ENCODE results near the gene FAM78A.

The FAM78A gene

GRCh38 chr9:131236761-131237160 lies 39.5 kb downstream of the FAM78A start:
- TF ChIP-seq CSRNP3 (CRISPR knock-in tag; IDR thresholded peaks at IDR 0.05) = no peak
- TF ChIP-seq PPARA (CRISPR knock-in tag; IDR thresholded peaks at IDR 0.05; ENCODE audit: borderline replicate concordance) = no peak
- TF ChIP-seq POU6F1 (CRISPR knock-in tag; IDR thresholded peaks at IDR 0.05; ENCODE audit: borderline replicate concordance, low read depth) = no peak
- TF ChIP-seq TOX (CRISPR knock-in tag; IDR thresholded peaks at IDR 0.05; ENCODE audit: borderline replicate concordance) = no peak
- ATAC-seq = no peak

- TF ChIP-seq BACH2 (CRISPR knock-in tag; IDR thresholded peaks at IDR 0.05; ENCODE audit: borderline replicate concordance) (no peak), ZFP3 (CRISPR knock-in tag; IDR thresholded peaks at IDR 0.05) (no peak), TSHZ2 (CRISPR knock-in tag; IDR thresholded peaks at IDR 0.05) (no peak), GLIS3 (CRISPR knock-in tag; IDR thresholded peaks at IDR 0.05) (no peak), ZNF70 (CRISPR knock-in tag; IDR thresholded peaks at IDR 0.05) (no peak), OSR1 (CRISPR knock-in tag; IDR thresholded peaks at IDR 0.05) (no peak), ZNF8 (CRISPR knock-in tag; IDR thresholded peaks at IDR 0.05) (no peak), TCF4 (CRISPR knock-in tag; IDR thresholded peaks at IDR 0.05; ENCODE audit: borderline replicate concordance) (no peak), CSDC2 (CRISPR knock-in tag; IDR thresholded peaks at IDR 0.05) (no peak), SNAI2 (CRISPR knock-in tag; IDR thresholded peaks at IDR 0.05) (no peak), CSRNP3 (CRISPR knock-in tag; IDR thresholded peaks at IDR 0.05) (no peak), CREB5 (CRISPR knock-in tag; IDR thresholded peaks at IDR 0.05; ENCODE audit: low read depth) (no peak), ARNTL (CRISPR knock-in tag; IDR thresholded peaks at IDR 0.05; ENCODE audit: borderline replicate concordance, low read depth) (no peak), ZC3H10 (CRISPR knock-in tag; IDR thresholded peaks at IDR 0.05) (no peak), PATZ1 (CRISPR knock-in tag; IDR thresholded peaks at IDR 0.05; ENCODE audit: borderline replicate concordance) (no peak), ZNF565 (CRISPR knock-in tag; conservative IDR thresholded peaks at IDR 0.05; ENCODE audit: low read depth) (no peak), PPARA (CRISPR knock-in tag; IDR thresholded peaks at IDR 0.05; ENCODE audit: borderline replicate concordance) (no peak), RARB (CRISPR knock-in tag; IDR thresholded peaks at IDR 0.05) (no peak)
- no peak for ATAC-seq
Measured at GRCh38 chr9:131236161-131236560, 40.1 kb downstream of the FAM78A start.

GRCh38 chr9:131235480-131235851 lies 40.8 kb downstream of the FAM78A start:
- TF ChIP-seq TCF4 (CRISPR knock-in tag; IDR thresholded peaks at IDR 0.05; ENCODE audit: borderline replicate concordance) = no peak
- no peak for TF ChIP-seq SNAI2 (CRISPR knock-in tag; IDR thresholded peaks at IDR 0.05)
- TF ChIP-seq ZNF8 (CRISPR knock-in tag; IDR thresholded peaks at IDR 0.05) = no peak
- no peak for TF ChIP-seq ESRRG (CRISPR knock-in tag; IDR thresholded peaks at IDR 0.05)
- TF ChIP-seq ARNTL (CRISPR knock-in tag; IDR thresholded peaks at IDR 0.05; ENCODE audit: borderline replicate concordance, low read depth) = no peak
- no peak for TF ChIP-seq ZNF565 (CRISPR knock-in tag; conservative IDR thresholded peaks at IDR 0.05; ENCODE audit: low read depth)
- no peak for ATAC-seq

All from SK-N-SH treated with all-trans-retinoic acid at 6 μM for 48 hours (cell line).